SK-N-SH treated with all-trans-retinoic acid at 6 μM for 48 hours (cell line): Measurements from ENCODE around the gene TGFA.

ENCODE experiments used
- BACH2 ChIP-seq: fragments of 250-450 bp; sonication (Bioruptor Pico); IDR thresholded peaks from 2 replicates; pipeline ENCODE4 v1.9.0; 2021; ENCODE audit warnings: mild to moderate bottlenecking, borderline replicate concordance
- CSDC2 ChIP-seq: fragments of 250-450 bp; sonication (Bioruptor Pico); IDR thresholded peaks from 2 replicates; pipeline ENCODE4 v1.5.0; 2020; ENCODE audit warnings: mild to moderate bottlenecking, moderate library complexity
- ISL1 ChIP-seq: fragments of 250-450 bp; sonication (Bioruptor Pico); IDR thresholded peaks from 2 replicates; pipeline ENCODE4 v2.1.2; 2022; ENCODE audit warnings: mild to moderate bottlenecking, moderate library complexity
- RARB ChIP-seq: fragments of 250-450 bp; sonication (Bioruptor Pico); IDR thresholded peaks from 2 replicates; pipeline ENCODE4 v1.8.0; 2021; ENCODE audit warnings: mild to moderate bottlenecking, moderate library complexity
- SNAI2 ChIP-seq: fragments of 250-450 bp; sonication (Bioruptor Pico); IDR thresholded peaks from 2 replicates; pipeline ENCODE4 v1.5.0; 2020; ENCODE audit warnings: mild to moderate bottlenecking, moderate library complexity
- TCF4 ChIP-seq: fragments of 250-450 bp; sonication (Bioruptor Pico); IDR thresholded peaks from 2 replicates; pipeline ENCODE4 v1.8.0; 2021; ENCODE audit warnings: mild to moderate bottlenecking, moderate library complexity, borderline replicate concordance
- ZFP3 ChIP-seq: fragments of 250-450 bp; sonication (Bioruptor Pico); IDR thresholded peaks from 2 replicates; pipeline ENCODE4 v1.5.0; 2020; ENCODE audit warnings: mild to moderate bottlenecking, moderate library complexity
- ZNF565 ChIP-seq: fragments of 450-650 bp; formaldehyde crosslinking; conservative IDR thresholded peaks from 2 replicates; pipeline ENCODE4 v1.5.0; 2020; ENCODE audit warnings: low read depth, mild to moderate bottlenecking, moderate library complexity
- ZNF8 ChIP-seq: fragments of 450-650 bp; formaldehyde crosslinking; IDR thresholded peaks from 2 replicates; pipeline ENCODE4 v1.5.0; 2020; ENCODE audit warnings: mild to moderate bottlenecking, moderate library complexity
- TF ChIP-seq, protein P1 (sequence below): fragments of 250-450 bp; sonication (Bioruptor Pico); IDR thresholded peaks from 2 replicates; pipeline ENCODE4 v1.8.0; 2020; ENCODE audit warnings: mild to moderate bottlenecking, moderate library complexity, borderline replicate concordance
- TF ChIP-seq, protein P2 (sequence below): fragments of 250-450 bp; sonication (Bioruptor Pico); IDR thresholded peaks from 2 replicates; pipeline ENCODE4 v1.5.0; 2020; ENCODE audit warnings: mild to moderate bottlenecking, moderate library complexity
- TF ChIP-seq, protein P3 (sequence below): fragments of 250-450 bp; sonication (Bioruptor Pico); IDR thresholded peaks from 2 replicates; pipeline ENCODE4 v1.8.0; 2021; ENCODE audit warnings: low read depth, mild to moderate bottlenecking, moderate library complexity, borderline replicate concordance
- TF ChIP-seq, protein P4 (sequence below): fragments of 250-450 bp; sonication (Bioruptor Pico); IDR thresholded peaks from 2 replicates; pipeline ENCODE4 v1.5.1; 2020; ENCODE audit warnings: low read depth, mild to moderate bottlenecking, moderate library complexity

GRCh38 chr2:70403267-70404053 lies 150.2 kb downstream of the TGFA start:
- TF ChIP-seq, protein P1, sequence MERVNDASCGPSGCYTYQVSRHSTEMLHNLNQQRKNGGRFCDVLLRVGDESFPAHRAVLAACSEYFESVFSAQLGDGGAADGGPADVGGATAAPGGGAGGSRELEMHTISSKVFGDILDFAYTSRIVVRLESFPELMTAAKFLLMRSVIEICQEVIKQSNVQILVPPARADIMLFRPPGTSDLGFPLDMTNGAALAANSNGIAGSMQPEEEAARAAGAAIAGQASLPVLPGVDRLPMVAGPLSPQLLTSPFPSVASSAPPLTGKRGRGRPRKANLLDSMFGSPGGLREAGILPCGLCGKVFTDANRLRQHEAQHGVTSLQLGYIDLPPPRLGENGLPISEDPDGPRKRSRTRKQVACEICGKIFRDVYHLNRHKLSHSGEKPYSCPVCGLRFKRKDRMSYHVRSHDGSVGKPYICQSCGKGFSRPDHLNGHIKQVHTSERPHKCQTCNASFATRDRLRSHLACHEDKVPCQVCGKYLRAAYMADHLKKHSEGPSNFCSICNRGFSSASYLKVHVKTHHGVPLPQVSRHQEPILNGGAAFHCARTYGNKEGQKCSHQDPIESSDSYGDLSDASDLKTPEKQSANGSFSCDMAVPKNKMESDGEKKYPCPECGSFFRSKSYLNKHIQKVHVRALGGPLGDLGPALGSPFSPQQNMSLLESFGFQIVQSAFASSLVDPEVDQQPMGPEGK: no peak
- TF ChIP-seq, protein P2, sequence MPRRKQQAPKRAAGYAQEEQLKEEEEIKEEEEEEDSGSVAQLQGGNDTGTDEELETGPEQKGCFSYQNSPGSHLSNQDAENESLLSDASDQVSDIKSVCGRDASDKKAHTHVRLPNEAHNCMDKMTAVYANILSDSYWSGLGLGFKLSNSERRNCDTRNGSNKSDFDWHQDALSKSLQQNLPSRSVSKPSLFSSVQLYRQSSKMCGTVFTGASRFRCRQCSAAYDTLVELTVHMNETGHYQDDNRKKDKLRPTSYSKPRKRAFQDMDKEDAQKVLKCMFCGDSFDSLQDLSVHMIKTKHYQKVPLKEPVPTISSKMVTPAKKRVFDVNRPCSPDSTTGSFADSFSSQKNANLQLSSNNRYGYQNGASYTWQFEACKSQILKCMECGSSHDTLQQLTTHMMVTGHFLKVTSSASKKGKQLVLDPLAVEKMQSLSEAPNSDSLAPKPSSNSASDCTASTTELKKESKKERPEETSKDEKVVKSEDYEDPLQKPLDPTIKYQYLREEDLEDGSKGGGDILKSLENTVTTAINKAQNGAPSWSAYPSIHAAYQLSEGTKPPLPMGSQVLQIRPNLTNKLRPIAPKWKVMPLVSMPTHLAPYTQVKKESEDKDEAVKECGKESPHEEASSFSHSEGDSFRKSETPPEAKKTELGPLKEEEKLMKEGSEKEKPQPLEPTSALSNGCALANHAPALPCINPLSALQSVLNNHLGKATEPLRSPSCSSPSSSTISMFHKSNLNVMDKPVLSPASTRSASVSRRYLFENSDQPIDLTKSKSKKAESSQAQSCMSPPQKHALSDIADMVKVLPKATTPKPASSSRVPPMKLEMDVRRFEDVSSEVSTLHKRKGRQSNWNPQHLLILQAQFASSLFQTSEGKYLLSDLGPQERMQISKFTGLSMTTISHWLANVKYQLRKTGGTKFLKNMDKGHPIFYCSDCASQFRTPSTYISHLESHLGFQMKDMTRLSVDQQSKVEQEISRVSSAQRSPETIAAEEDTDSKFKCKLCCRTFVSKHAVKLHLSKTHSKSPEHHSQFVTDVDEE (CRISPR knock-in tag): no peak
- TF ChIP-seq CSDC2 (CRISPR knock-in tag): no peak
- TF ChIP-seq, protein P3, sequence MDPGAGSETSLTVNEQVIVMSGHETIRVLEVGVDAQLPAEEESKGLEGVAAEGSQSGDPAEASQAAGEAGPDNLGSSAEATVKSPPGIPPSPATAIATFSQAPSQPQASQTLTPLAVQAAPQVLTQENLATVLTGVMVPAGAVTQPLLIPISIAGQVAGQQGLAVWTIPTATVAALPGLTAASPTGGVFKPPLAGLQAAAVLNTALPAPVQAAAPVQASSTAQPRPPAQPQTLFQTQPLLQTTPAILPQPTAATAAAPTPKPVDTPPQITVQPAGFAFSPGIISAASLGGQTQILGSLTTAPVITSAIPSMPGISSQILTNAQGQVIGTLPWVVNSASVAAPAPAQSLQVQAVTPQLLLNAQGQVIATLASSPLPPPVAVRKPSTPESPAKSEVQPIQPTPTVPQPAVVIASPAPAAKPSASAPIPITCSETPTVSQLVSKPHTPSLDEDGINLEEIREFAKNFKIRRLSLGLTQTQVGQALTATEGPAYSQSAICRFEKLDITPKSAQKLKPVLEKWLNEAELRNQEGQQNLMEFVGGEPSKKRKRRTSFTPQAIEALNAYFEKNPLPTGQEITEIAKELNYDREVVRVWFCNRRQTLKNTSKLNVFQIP: no peak
- TF ChIP-seq ZNF8: no peak
- TF ChIP-seq RARB (CRISPR knock-in tag): no peak
- TF ChIP-seq TCF4 (CRISPR knock-in tag): no peak
- TF ChIP-seq, protein P4, sequence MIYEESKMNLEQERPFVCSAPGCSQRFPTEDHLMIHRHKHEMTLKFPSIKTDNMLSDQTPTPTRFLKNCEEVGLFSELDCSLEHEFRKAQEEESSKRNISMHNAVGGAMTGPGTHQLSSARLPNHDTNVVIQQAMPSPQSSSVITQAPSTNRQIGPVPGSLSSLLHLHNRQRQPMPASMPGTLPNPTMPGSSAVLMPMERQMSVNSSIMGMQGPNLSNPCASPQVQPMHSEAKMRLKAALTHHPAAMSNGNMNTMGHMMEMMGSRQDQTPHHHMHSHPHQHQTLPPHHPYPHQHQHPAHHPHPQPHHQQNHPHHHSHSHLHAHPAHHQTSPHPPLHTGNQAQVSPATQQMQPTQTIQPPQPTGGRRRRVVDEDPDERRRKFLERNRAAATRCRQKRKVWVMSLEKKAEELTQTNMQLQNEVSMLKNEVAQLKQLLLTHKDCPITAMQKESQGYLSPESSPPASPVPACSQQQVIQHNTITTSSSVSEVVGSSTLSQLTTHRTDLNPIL (CRISPR knock-in tag): no peak
- no peak for TF ChIP-seq ZFP3 (CRISPR knock-in tag)
- no peak for TF ChIP-seq ISL1
- TF ChIP-seq ZNF565: no peak
- no peak for TF ChIP-seq BACH2 (CRISPR knock-in tag)
- no peak for TF ChIP-seq SNAI2 (CRISPR knock-in tag)
